Stomach (tissue), 4 donors: ENCODE data around the gene TAS2R8.

ENCODE experiments used
- POLR2A ChIP-seq, 4 donors: fragments of 450-650 bp; IDR thresholded peaks; one replicate each; pipeline ENCODE4 v1.6.1; 2016; ENCODE audit warnings: antibody characterized with exemption in 4 of 4, control low read depth in 2 of 4, mild to moderate bottlenecking in 1 of 4, moderate library complexity in 1 of 4
- TF ChIP-seq, protein P1 (sequence below), 7 experiments: fragments of 450-650 bp in 4 of 7; fragments of 200-600 bp in 3 of 7; sonication (generic) in 3 of 7; IDR thresholded peaks; one replicate each; pipeline ENCODE4 v1.5.1; 2016 to 2019; ENCODE audit warnings: antibody characterized with exemption in 7 of 7, control low read depth in 2 of 7, mild to moderate bottlenecking in 1 of 7

DNA sequence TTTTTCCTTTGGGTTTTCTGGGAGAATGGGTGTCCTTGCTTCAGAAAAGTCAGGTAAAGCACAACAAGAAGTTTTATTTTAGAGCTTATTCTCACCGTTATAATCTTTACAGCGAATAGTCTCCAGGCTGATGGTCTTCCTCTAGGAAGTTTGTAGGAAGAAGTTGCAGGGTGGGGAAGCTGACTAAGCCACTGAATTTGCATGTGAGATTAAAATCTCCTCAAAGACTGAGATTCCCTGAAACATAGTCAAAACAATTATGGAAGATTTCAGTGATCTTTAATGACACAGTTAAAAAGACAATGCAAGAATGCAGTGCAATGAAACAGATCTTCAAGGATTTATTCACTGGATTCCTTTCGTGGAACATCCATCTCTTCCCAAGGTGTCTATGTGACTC is 17.9 kb upstream of the TAS2R8 start:
- TF ChIP-seq, protein P1, sequence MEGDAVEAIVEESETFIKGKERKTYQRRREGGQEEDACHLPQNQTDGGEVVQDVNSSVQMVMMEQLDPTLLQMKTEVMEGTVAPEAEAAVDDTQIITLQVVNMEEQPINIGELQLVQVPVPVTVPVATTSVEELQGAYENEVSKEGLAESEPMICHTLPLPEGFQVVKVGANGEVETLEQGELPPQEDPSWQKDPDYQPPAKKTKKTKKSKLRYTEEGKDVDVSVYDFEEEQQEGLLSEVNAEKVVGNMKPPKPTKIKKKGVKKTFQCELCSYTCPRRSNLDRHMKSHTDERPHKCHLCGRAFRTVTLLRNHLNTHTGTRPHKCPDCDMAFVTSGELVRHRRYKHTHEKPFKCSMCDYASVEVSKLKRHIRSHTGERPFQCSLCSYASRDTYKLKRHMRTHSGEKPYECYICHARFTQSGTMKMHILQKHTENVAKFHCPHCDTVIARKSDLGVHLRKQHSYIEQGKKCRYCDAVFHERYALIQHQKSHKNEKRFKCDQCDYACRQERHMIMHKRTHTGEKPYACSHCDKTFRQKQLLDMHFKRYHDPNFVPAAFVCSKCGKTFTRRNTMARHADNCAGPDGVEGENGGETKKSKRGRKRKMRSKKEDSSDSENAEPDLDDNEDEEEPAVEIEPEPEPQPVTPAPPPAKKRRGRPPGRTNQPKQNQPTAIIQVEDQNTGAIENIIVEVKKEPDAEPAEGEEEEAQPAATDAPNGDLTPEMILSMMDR (IDR thresholded peaks at IDR 0.05), result no peak
- no peak for TF ChIP-seq POLR2A (IDR thresholded peaks at IDR 0.05)
